Measurements from ENCODE around the gene NUP58. TPM values are rescaled to one million over a fixed set of nuclear protein-coding genes. Genes with fewer than 3 reads are reported as not detected.
"Not testable (repeated sequence)": the region's sequence is repeated elsewhere in the genome, so short reads cannot be mapped to it uniquely, and the experiment has no call there.

Gene NUP58
- total RNA-seq, 2 experiments from 2014 or later: 82.4 to 94.3 TPM

GRCh38 chr13:25329706-25330105 lies 28.3 kb downstream of the NUP58 start:
- Mint-ChIP-seq H3K27me3 (no peaks in the 10 kb centered on the region), H3K36me3 (peaks cover 49% of the 10 kb centered on the region), H3K4me3 (no peak overlapping the region), H3K9me3 (ENCODE audit: low read depth) (no peaks in the 10 kb centered on the region), H3K4me1 (peaks cover 3% of the 10 kb centered on the region), H3K27ac (no peak overlapping the region)
- ATAC-seq: no peak
- CTCF ChIA-PET: no interaction called here
- DNase-seq: no peak

DNA sequence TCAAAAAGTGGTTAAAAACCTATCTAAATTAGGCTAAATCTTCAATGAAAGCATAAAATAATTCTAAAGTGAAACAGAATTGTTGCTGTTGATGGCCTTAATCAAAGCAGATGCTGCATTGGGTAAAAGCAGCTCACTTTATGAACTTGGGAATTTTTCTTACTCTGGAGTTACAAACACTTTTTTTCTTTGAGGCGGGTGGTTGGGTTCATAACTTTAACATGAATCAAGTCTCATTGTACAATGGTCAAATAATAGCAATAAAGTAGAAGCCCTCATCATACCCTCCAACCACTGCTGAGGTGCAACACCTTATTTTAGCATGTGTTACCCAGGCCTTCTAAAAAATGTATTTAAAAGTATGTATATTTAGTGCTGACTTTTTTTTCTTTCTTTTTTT lies 29.1 kb downstream of the NUP58 start:
- no peaks in the 10 kb centered on the region for H3K27me3 Mint-ChIP-seq
- H3K4me3 Mint-ChIP-seq: no peak overlapping the region
- ATAC-seq: no peak
- no peak overlapping the region for H3K27ac Mint-ChIP-seq
- H3K9me3 Mint-ChIP-seq (ENCODE audit: low read depth): no peaks in the 10 kb centered on the region
- DNase-seq: no peak
- CTCF ChIA-PET: no interaction called here
- peaks cover 3% of the 10 kb centered on the region for H3K4me1 Mint-ChIP-seq
- H3K36me3 Mint-ChIP-seq: peaks cover 46% of the 10 kb centered on the region

GRCh38 chr13:25335856-25336255 lies 34.4 kb downstream of the NUP58 start:
- no peaks in the 10 kb centered on the region for H3K27me3 Mint-ChIP-seq
- CTCF ChIA-PET: no interaction called here
- peaks cover 3% of the 10 kb centered on the region for H3K4me1 Mint-ChIP-seq
- H3K9me3 Mint-ChIP-seq (ENCODE audit: low read depth): no peaks in the 10 kb centered on the region
- ATAC-seq (no peak), DNase-seq (no peak)
- H3K27ac Mint-ChIP-seq: no peak overlapping the region
- H3K4me3 Mint-ChIP-seq: no peak overlapping the region
- H3K36me3 Mint-ChIP-seq: peaks cover 38% of the 10 kb centered on the region

GRCh38 chr13:25345576-25345975 lies 44.2 kb downstream of the NUP58 start:
- no peaks in the 10 kb centered on the region for H3K9me3 Mint-ChIP-seq (ENCODE audit: low read depth)
- H3K27ac Mint-ChIP-seq: no peak overlapping the region
- no peaks in the 10 kb centered on the region for H3K27me3 Mint-ChIP-seq
- DNase-seq (no peak), ATAC-seq (no peak)
- no peak overlapping the region for H3K4me3 Mint-ChIP-seq
- no peaks in the 10 kb centered on the region for H3K4me1 Mint-ChIP-seq
- CTCF ChIA-PET: interaction anchor here (0.8 to 1.0 kb wide), 2 partner anchors 12 to 24 kb away, joined by 3 read pairs; no protein-coding TSS in a partner anchor
- H3K36me3 Mint-ChIP-seq: peaks cover 16% of the 10 kb centered on the region

DNA sequence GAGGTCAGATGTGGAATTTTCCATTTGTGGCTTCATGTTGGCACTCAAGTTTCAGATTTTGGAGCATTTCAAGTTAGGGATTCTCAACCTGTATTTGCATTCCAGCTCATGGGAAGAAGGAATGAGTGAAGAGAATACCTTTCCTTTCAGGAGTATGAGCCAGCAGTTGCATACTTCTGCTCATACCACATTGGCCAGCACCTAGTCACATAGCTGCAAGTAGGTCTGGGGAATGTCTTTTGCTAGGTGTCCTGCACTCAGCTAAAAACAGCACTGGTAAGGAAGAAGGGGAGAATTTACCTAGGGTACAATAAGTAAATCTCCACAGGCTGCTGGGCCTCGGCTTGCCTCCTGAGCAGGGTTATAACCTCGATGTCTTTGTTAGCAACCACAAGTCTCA lies 45.7 kb downstream of the NUP58 start:
- CTCF ChIA-PET: interaction anchor here (1.1 kb wide), 1 partner anchor 29 kb away, joined by 3 read pairs; no protein-coding TSS in a partner anchor

GRCh38 chr13:25351404-25351803 lies 50.0 kb downstream of the NUP58 start:
- H3K36me3 Mint-ChIP-seq: no peaks in the 10 kb centered on the region

More for the DNA sequence above, 45.7 kb downstream of the NUP58 start:
- ATAC-seq (no peak), DNase-seq (no peak)
- Mint-ChIP-seq H3K4me1 (no peaks in the 10 kb centered on the region), H3K27ac (no peak overlapping the region), H3K36me3 (peaks cover 13% of the 10 kb centered on the region), H3K4me3 (no peak overlapping the region), H3K9me3 (ENCODE audit: low read depth) (no peaks in the 10 kb centered on the region), H3K27me3 (no peaks in the 10 kb centered on the region)

DNA sequence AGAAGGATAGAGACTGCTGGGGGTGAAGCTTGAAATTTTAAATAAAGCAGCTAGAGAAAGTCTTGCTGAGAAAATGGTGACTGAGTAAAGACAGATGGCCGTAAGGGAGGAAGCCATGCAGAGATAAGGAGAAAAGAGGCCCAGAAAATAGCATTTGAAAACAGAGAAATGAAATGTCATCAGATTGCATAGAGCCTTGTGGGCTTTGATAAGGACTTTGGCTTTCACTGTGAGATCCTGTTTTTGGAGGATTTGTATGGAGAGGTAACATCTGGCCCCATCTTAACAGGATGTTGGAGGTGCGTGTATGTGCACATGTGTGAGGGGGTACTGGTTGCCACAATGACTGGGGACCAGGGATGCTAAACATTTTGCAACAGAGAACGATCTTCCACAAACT lies 50.8 kb downstream of the NUP58 start:
- no peak for ATAC-seq
- CTCF ChIA-PET: no interaction called here
- no peak overlapping the region for H3K27ac Mint-ChIP-seq

More at GRCh38 chr13:25351404-25351803, 50.0 kb downstream of the NUP58 start:
- CTCF ChIA-PET: no interaction called here
- ATAC-seq (no peak), DNase-seq (no peak)
- H3K4me3 Mint-ChIP-seq: no peak overlapping the region
- H3K9me3 Mint-ChIP-seq (ENCODE audit: low read depth): no peaks in the 10 kb centered on the region
- no peaks in the 10 kb centered on the region for H3K4me1 Mint-ChIP-seq
- peaks cover 17% of the 10 kb centered on the region for H3K27me3 Mint-ChIP-seq
- H3K27ac Mint-ChIP-seq: no peak overlapping the region

GRCh38 chr13:25352806-25353205 lies 51.4 kb downstream of the NUP58 start:
- H3K4me3 Mint-ChIP-seq: no peak overlapping the region
- no peaks in the 10 kb centered on the region for H3K36me3 Mint-ChIP-seq
- no peak overlapping the region for H3K27ac Mint-ChIP-seq
- ATAC-seq: no peak
- H3K27me3 Mint-ChIP-seq: peaks cover 21% of the 10 kb centered on the region
- H3K9me3 Mint-ChIP-seq (ENCODE audit: low read depth): no peaks in the 10 kb centered on the region
- CTCF ChIA-PET: no interaction called here
- no peak for DNase-seq
- H3K4me1 Mint-ChIP-seq: no peaks in the 10 kb centered on the region

More for the DNA sequence above, 50.8 kb downstream of the NUP58 start:
- DNase-seq: no peak
- Mint-ChIP-seq H3K36me3 (no peaks in the 10 kb centered on the region), H3K9me3 (ENCODE audit: low read depth) (no peaks in the 10 kb centered on the region), H3K4me3 (no peak overlapping the region), H3K27me3 (peaks cover 19% of the 10 kb centered on the region), H3K4me1 (no peaks in the 10 kb centered on the region)

DNA sequence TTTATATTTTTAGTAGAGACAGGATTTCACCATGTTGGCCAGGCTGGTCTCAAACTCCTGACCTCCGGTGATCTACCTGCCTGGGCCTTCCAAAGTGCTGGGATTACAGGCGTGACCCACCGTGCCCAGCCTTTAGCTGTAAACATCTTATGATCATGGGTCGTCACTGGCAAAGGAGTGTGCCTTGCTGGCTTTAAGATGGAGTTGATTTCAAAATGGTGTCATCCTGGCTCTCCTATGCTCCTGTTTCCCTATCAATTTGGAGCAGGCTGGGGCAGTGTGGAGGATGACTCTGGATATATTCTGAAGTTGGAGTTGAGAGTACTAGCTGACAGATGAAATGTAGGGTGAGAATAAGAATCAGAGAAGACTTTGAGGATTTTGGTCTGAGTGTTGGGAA lies 51.9 kb downstream of the NUP58 start:
- no peaks in the 10 kb centered on the region for H3K4me1 Mint-ChIP-seq
- H3K27me3 Mint-ChIP-seq: peaks cover 23% of the 10 kb centered on the region
- ATAC-seq (no peak), DNase-seq (no peak)
- H3K9me3 Mint-ChIP-seq (ENCODE audit: low read depth): no peaks in the 10 kb centered on the region
- H3K36me3 Mint-ChIP-seq: no peaks in the 10 kb centered on the region
- no peak overlapping the region for H3K4me3 Mint-ChIP-seq
- H3K27ac Mint-ChIP-seq: no peak overlapping the region
- CTCF ChIA-PET: no interaction called here

DNA sequence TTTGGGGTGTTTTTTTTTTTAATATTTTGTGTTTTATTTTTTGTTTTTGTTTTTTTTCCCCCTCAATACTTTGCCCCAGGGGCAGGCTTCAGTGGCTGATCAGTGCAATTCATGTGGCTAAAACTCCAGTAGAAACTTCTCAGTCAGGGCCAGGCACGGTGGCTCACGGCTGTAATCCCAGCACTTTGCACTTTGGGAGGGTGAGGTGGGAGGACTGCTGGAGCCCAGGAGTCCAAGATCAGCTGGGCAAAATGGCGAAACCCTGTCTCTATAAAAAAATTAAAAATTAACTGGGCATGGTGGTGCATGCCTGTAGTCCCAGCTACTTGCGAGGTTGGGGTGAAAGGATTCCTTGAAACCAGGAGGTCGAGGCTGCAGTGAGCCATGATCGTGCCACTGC lies 53.0 kb downstream of the NUP58 start:
- Mint-ChIP-seq H3K27ac (no peak overlapping the region), H3K4me3 (no peak overlapping the region), H3K9me3 (ENCODE audit: low read depth) (no peaks in the 10 kb centered on the region), H3K27me3 (peaks cover 25% of the 10 kb centered on the region), H3K36me3 (no peaks in the 10 kb centered on the region), H3K4me1 (no peaks in the 10 kb centered on the region)
- ATAC-seq (no peak), DNase-seq (no peak)
- CTCF ChIA-PET: no interaction called here

DNA sequence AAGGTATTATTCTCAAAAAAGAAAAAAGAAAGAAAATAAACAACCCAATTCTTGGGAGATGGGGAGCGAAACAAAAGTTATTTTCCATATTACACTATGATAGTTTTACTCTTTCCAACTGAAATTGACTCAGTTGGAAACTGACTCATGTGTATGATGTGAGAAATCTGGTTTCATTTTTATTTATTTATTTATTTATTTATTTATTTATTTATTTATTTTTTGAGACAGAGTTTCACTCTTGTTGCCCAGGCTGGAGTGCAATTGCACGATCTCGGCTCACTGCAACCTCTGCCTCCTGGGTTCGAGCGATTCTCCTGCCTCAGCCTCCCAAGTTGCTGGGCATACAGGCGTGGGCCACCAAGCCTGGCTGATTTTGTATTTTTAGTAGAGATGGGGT lies 59.0 kb downstream of the NUP58 start:
- H3K9me3 Mint-ChIP-seq (ENCODE audit: low read depth); H3K36me3 Mint-ChIP-seq; H3K4me1 Mint-ChIP-seq; DNase-seq; H3K27ac Mint-ChIP-seq; H3K4me3 Mint-ChIP-seq; ATAC-seq; CTCF ChIA-PET: not testable (repeated sequence)
- H3K27me3 Mint-ChIP-seq: peaks cover 20% of the 10 kb centered on the region

DNA sequence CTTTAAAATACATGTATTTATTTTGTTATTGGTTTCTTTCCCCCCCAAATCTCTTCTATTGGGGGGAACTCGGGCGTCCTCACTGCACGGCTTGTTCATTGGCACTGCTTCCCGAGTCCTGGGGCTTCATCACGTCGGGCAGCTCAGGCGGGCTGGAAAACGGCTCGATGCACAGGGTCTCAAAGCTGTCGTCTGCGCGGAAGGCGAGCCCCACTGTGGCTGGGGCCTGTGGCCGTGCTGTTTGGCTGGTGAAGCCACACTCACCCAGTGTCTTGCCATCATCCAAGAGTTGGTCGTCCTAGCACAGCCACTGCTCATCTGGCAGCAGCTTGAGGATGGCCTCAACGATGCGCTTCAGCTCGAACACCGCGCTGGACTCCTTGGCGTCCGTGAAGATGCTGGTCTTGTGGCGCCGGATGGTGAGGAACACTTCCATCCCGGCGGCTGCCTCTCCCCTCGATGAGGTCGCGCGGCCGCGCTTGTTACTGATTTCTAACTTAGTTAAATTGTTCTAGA lies 64.4 kb downstream of the NUP58 start:
- no peak overlapping the region for H3K27ac Mint-ChIP-seq
- DNase-seq (no peak), ATAC-seq (no peak)
- CTCF ChIA-PET: interaction anchor here (1.8 kb wide), 1 partner anchor 10 kb away, joined by 5 read pairs; no protein-coding TSS in a partner anchor
- H3K4me3 Mint-ChIP-seq: no peak overlapping the region
- no peaks in the 10 kb centered on the region for H3K36me3 Mint-ChIP-seq
- H3K4me1 Mint-ChIP-seq: no peaks in the 10 kb centered on the region
- H3K9me3 Mint-ChIP-seq (ENCODE audit: low read depth): peaks cover 3% of the 10 kb centered on the region
- peaks cover 36% of the 10 kb centered on the region for H3K27me3 Mint-ChIP-seq

DNA sequence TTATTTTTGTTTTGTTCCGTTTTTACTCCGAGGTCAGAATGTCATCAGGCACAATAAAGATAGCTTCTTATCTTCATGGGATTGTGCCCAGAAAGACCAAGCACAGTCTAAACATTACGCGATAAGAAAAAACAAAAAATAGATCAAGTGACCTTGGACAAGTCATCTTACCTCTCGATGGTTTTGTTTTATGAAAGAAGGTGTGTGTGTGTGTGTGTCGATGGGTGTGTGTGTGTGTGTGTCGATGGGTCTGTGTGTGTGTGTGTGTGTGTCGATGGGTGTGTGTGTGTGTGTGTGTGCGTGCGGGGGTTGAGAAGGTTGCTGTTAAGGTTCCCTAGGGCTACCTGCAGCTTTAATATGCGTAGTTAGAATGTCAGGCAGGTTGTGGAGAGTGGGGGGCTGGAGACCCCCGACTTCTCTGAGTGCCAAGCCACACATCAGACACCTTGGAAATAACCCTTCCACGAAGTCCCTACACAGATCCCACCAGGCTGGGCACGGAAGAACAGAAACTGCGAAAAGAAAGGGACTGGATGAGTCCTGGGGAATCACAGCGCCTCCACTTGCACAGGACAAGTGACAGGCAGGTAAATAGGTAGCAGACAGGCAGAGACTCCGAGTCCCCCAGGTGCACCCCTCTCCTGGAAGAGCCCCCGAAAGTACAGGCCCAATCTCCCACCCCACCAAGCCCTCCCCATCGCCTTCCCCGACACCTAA lies 69.9 kb downstream of the NUP58 start:
- ATAC-seq: no peak
- H3K9me3 Mint-ChIP-seq (ENCODE audit: low read depth): no peaks in the 10 kb centered on the region
- H3K4me3 Mint-ChIP-seq: peak overlapping the region; percentile 21
- H3K4me1 Mint-ChIP-seq: peaks cover 16% of the 10 kb centered on the region
- no peaks in the 10 kb centered on the region for H3K36me3 Mint-ChIP-seq
- no peak overlapping the region for H3K27ac Mint-ChIP-seq
- DNase-seq: no peak
- CTCF ChIA-PET: no interaction called here
- peaks cover 75% of the 10 kb centered on the region for H3K27me3 Mint-ChIP-seq

DNA sequence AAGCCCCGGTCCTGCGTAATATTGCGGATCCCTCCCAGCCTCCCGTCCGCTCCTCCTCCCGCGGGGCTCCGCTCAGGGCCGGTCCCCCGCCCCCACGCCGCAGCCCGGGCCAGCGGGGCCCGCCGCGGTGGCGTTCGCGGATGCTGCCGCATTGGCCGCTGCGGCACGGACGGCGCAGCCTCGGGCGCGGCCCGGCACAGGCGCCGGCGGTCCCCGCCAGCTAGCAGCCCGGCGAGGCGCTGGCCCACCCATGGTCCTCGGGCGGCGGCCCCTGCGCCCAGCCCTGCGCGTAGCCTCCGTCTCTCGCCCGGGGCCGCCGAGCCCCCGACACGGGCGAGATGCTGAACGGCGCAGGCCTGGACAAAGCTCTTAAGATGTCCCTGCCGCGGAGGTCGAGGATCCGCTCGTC lies 70.5 kb downstream of the NUP58 start, which contains the start of gene ATP8A2:
TSS of gene ATP8A2 (plus strand) at position 100 of the 409 bp plus-strand sequence. CDS start at position 339, 239 bp downstream.
- H3K4me3 Mint-ChIP-seq: peak within 1 kb of the TSS; percentile 39
- H3K27ac Mint-ChIP-seq: no peak within 1 kb of the TSS
- H3K27me3 Mint-ChIP-seq: peaks cover 75% of the 10 kb centered on the region
- peaks cover 16% of the 10 kb centered on the region for H3K4me1 Mint-ChIP-seq
- H3K9me3 Mint-ChIP-seq (ENCODE audit: low read depth): no peaks in the 10 kb centered on the region
- DNase-seq: no peak
- ATAC-seq: peak; percentile 53
- no peaks in the 10 kb centered on the region for H3K36me3 Mint-ChIP-seq
- CTCF ChIA-PET: no interaction called here
